Breast epithelium (tissue), 4 donors: ENCODE data around the gene CYTH3. TPM values are rescaled to one million over a fixed set of nuclear protein-coding genes. Genes with fewer than 3 reads are reported as not detected.

Experiments
- DNase-seq, 2 donors: peaks; one replicate each; pipeline ENCODE4 v3.0.0-alpha.2; 2019; ENCODE audit warnings: low spot score in 2 of 2
- H3K27ac ChIP-seq, 2 donors: fragments of 200-600 bp; sonication (generic) in 1 of 2; one replicate each; pipeline ENCODE4 v1.5.1; 2016 to 2019; ENCODE audit warnings: mild to moderate bottlenecking in 1 of 2
- H3K27me3 ChIP-seq, 2 donors: fragments of 200-600 bp; sonication (generic) in 1 of 2; one replicate each; pipeline versions ENCODE4 v1.5.1 to v1.6.0; 2017 to 2019; ENCODE audit warnings: control low read depth in 1 of 2, mild to moderate bottlenecking in 1 of 2
- H3K36me3 ChIP-seq: fragments of 200-600 bp; one replicate; pipeline ENCODE4 v1.5.1; 2019
- H3K4me1 ChIP-seq, 2 donors: fragments of 200-600 bp; sonication (generic); one replicate each; pipeline ENCODE4 v1.5.1; 2016 to 2019; ENCODE audit warnings: control low read depth in 1 of 2
- H3K4me3 ChIP-seq, 3 donors: fragments of 200-600 bp; sonication (generic); 1 replicate in 2 of 3; 2 replicates in 1 of 3; pipeline ENCODE4 v1.5.1; 2016 to 2019; ENCODE audit warnings: mild to moderate bottlenecking in 3 of 3, moderate library complexity in 2 of 3
- H3K9me3 ChIP-seq, 2 donors: fragments of 200-600 bp; sonication (generic) in 1 of 2; one replicate each; pipeline ENCODE4 v1.5.1; 2016 to 2019; ENCODE audit warnings: control low read depth in 1 of 2
- CTCF ChIP-seq, 3 donors: fragments of 450-650 bp; IDR thresholded peaks; one replicate each; pipeline ENCODE4 v1.5.1; 2016 to 2017; ENCODE audit warnings: antibody characterized with exemption in 3 of 3, mild to moderate bottlenecking in 3 of 3, moderate library complexity in 3 of 3
- POLR2A ChIP-seq: fragments of 450-650 bp; IDR thresholded peaks from one replicate; pipeline ENCODE4 v1.6.1; 2016; ENCODE audit warnings: antibody characterized with exemption, mild to moderate bottlenecking, moderate library complexity
- POLR2AphosphoS5 ChIP-seq, 3 donors: sonication (generic); formaldehyde crosslinking; IDR thresholded peaks; one replicate each; pipeline ENCODE4 v1.6.1; 2017; ENCODE audit warnings: antibody characterized with exemption in 3 of 3
- intact Hi-C: fragments of 100-400 bp; cut with DNase I; formaldehyde crosslinking; loops from one replicate; pipeline ENCODE4 v1.15.1; 2023; ENCODE audit warnings: low total_unique reads
- total RNA-seq, 3 donors: library from RNA; depleted of rRNA; stranded (reverse); fragments of >200 nt; gene quantifications; one replicate each; pipeline ENCODE4 v1.1.0, GENCODE V29; 2016

CYTH3 gene
- total RNA-seq, 3 donors from 2014 or later = 23.6 to 46.4 (median 33.4) TPM

- no peak for DNase-seq
- Histone ChIP-seq H3K36me3 (no peaks in the 10 kb centered on the region), H3K27ac (no peak overlapping the region), H3K4me1 (no peaks in the 10 kb centered on the region), H3K9me3 (no peaks in the 10 kb centered on the region), H3K27me3 (no peaks in the 10 kb centered on the region), H3K4me3 (no peak overlapping the region)
- intact Hi-C loops = no loop called here
- TF ChIP-seq POLR2AphosphoS5 (IDR thresholded peaks at IDR 0.05) = no peak
- TF ChIP-seq POLR2A = no peak
- no peak for TF ChIP-seq CTCF (IDR thresholded peaks at IDR 0.05)
Measured at GRCh38 chr7:6182993-6183392, 89.4 kb downstream of the CYTH3 start.

GRCh38 chr7:6181136-6181535 is 91.3 kb downstream of the CYTH3 start:
- Histone ChIP-seq H3K27ac (no peak overlapping the region), H3K4me3 (no peak overlapping the region), H3K9me3 (no peaks in the 10 kb centered on the region), H3K4me1 (no peaks in the 10 kb centered on the region), H3K36me3 (no peaks in the 10 kb centered on the region), H3K27me3 (no peaks in the 10 kb centered on the region)
- TF ChIP-seq POLR2AphosphoS5 (IDR thresholded peaks at IDR 0.05) (no peak), CTCF (IDR thresholded peaks at IDR 0.05) (no peak), POLR2A (no peak)
- intact Hi-C loops = no loop called here
- DNase-seq = no peak

GRCh38 chr7:6180344-6180725 is 92.1 kb downstream of the CYTH3 start:
- intact Hi-C loops = no loop called here
- H3K36me3 ChIP-seq = no peaks in the 10 kb centered on the region
- no peak overlapping the region for H3K4me3 ChIP-seq
- no peaks in the 10 kb centered on the region for H3K9me3 ChIP-seq
- no peak overlapping the region for H3K27ac ChIP-seq
- TF ChIP-seq CTCF (IDR thresholded peaks at IDR 0.05) (no peak), POLR2A (no peak), POLR2AphosphoS5 (IDR thresholded peaks at IDR 0.05) (no peak)
- no peak for DNase-seq
- no peaks in the 10 kb centered on the region for H3K4me1 ChIP-seq
- H3K27me3 ChIP-seq = no peaks in the 10 kb centered on the region

GRCh38 chr7:6179620-6180343 is 92.6 kb downstream of the CYTH3 start:
- Histone ChIP-seq H3K4me3 (no peak overlapping the region), H3K9me3 (no peaks in the 10 kb centered on the region), H3K36me3 (no peaks in the 10 kb centered on the region), H3K27ac (no peak overlapping the region), H3K4me1 (no peaks in the 10 kb centered on the region), H3K27me3 (no peaks in the 10 kb centered on the region)
- intact Hi-C loops = no loop called here
- no peak for TF ChIP-seq CTCF (IDR thresholded peaks at IDR 0.05)
- TF ChIP-seq POLR2A = no peak
- no peak for TF ChIP-seq POLR2AphosphoS5 (IDR thresholded peaks at IDR 0.05)
- no peak for DNase-seq

GRCh38 chr7:6178298-6179029 is 94.0 kb downstream of the CYTH3 start:
- no peaks in the 10 kb centered on the region for H3K4me1 ChIP-seq
- no peaks in the 10 kb centered on the region for H3K36me3 ChIP-seq
- intact Hi-C loops = no loop called here
- peak overlapping the region in 1 of 2 donors; percentile 53 for H3K27ac ChIP-seq
- no peaks in the 10 kb centered on the region for H3K27me3 ChIP-seq
- H3K9me3 ChIP-seq = no peaks in the 10 kb centered on the region
- H3K4me3 ChIP-seq = no peak overlapping the region
- TF ChIP-seq POLR2A (no peak), POLR2AphosphoS5 (IDR thresholded peaks at IDR 0.05) (no peak), CTCF (IDR thresholded peaks at IDR 0.05) (no peak)
- DNase-seq = no peak
